ENCODE results near the gene RSBN1L.

DNA sequence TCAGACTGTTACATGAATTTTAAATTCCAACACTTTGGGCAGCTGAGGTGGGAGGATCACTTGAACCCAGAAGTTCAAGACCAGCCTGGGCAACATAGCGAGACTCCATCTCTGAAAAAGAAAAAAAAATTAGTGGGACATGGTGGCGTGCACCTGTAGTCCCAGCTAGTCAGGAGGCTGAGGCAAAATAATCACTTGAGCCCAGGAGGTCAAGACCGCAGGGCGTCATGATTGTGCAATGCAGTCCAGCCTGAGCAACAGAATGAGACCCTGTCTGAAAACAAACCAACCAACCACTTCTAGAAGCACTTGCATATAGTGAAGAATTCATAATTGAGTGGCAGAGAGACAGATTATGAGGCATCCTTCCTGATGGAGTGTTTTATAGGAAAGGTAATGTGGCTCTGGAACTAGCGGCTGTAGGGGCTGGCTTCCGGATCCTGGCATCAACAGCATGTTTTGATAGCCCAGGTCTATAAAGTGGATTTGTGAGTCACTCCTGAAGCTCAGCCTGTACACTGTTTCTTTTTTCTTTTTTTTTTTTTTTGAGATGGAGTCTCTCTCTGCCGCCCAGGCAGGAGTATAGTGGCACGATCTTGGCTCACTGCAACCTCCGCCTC is 40.3 kb upstream of the RSBN1L start:
- no peak for TF ChIP-seq FOXM1 (IDR thresholded peaks at IDR 0.05; ENCODE audit: borderline replicate concordance)
- no peak for TF ChIP-seq SP1 (IDR thresholded peaks at IDR 0.05)
- TF ChIP-seq LEF1 (IDR thresholded peaks at IDR 0.05; ENCODE audit: borderline replicate concordance), result no peak

Measured in HEK293T (cell line).